Fibroblast of villous mesenchyme (primary cell): ENCODE measurements around the gene DYNC1H1. TPM values are rescaled to one million over a fixed set of nuclear protein-coding genes. Genes with fewer than 3 reads are reported as not detected.
A peak's percentile ranks its signal among the peaks of the same experiment; 100 is the strongest.
"Not testable (repeated sequence)": the region's sequence is repeated elsewhere in the genome, so short reads cannot be mapped to it uniquely, and the experiment has no call there.

Experiments used
- DNase-seq: peaks from one replicate; pipeline ENCODE4 v3.0.0-alpha.2; 2010; ENCODE audit warnings: low read depth
- H3K4me3 ChIP-seq: 2 replicates; pipeline ENCODE4 v1.5.1; 2011; ENCODE audit warnings: low read depth, mild to moderate bottlenecking, low read length
- total RNA-seq: library from RNA; depleted of rRNA; stranded (reverse); fragments of >200 nt; gene quantifications from 2 replicates; pipeline ENCODE4 v1.2.3, GENCODE V29; 2012
- TF ChIP-seq, protein P1 (sequence below): IDR thresholded peaks from 2 replicates; pipeline ENCODE4 v1.5.1; 2012; ENCODE audit warnings: low read depth, mild to moderate bottlenecking, low read length; ENCODE audit not compliant: insufficient read depth

Gene DYNC1H1
- total RNA-seq, 1 donor = 518 TPM

DNA sequence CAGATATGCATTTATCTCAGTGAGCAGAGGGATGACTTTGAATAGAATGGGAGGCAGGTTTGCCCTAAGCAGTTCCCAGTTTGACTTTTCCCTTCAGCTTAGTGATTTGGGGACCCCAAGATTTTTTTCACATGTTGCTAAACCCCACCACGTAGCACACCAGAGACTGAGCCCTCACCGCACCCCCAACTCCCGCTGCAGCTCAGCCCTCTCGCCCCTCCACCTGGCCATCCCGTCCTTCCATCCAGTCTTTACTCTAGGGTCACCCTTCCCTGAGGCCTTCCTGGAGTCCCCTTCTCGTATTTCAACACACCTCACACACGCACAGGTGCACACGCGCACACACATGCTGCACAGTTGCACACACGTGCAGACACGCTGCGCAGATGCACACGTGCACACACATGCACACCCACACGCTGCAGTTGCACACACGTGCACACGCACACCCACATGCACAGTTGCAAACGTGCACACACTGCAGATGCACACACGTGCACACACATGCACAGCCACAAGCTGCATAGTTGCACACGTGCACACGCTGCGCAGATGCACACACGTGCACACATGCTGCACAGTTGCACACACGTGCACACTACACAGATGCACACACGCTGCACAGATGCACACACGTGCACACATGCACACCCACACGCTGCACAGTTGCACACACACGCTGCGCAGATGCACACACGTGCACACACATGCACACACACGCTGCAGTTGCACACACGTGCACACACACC is 92.5 kb downstream of the DYNC1H1 start:
- no peak overlapping the region for H3K4me3 ChIP-seq
- DNase-seq = no peak
- TF ChIP-seq, protein P1, sequence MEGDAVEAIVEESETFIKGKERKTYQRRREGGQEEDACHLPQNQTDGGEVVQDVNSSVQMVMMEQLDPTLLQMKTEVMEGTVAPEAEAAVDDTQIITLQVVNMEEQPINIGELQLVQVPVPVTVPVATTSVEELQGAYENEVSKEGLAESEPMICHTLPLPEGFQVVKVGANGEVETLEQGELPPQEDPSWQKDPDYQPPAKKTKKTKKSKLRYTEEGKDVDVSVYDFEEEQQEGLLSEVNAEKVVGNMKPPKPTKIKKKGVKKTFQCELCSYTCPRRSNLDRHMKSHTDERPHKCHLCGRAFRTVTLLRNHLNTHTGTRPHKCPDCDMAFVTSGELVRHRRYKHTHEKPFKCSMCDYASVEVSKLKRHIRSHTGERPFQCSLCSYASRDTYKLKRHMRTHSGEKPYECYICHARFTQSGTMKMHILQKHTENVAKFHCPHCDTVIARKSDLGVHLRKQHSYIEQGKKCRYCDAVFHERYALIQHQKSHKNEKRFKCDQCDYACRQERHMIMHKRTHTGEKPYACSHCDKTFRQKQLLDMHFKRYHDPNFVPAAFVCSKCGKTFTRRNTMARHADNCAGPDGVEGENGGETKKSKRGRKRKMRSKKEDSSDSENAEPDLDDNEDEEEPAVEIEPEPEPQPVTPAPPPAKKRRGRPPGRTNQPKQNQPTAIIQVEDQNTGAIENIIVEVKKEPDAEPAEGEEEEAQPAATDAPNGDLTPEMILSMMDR = no peak

DNA sequence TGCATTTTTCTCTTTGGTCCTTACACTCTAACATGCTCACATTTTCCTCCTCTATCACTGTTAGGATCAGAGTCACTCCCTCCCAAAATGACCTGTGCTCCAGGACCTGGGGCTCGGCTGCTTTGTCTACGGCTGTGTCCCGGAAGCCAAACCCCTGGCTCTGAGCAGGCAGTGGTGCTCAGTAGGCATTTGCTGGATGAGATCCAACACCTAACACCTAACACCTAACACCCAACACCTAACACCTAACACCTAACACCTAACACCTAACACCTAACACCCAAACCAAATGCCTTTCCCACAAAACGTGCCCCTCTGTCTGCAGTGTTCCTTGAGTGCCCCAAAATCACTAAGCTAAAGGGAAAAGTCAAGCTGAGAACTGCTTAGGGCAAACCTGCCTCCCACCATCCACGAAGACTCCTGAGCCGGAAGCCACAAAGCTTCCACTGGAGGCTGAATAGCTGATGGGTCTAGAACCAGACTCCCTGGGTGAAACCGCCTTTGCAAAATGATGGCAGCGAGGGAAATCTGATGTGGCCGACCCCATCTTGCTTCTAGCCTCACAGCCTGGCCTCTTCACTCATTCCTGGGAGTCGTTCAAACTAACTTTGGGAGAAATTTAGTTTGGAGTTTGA is 93.2 kb downstream of the DYNC1H1 start:
- DNase-seq = no peak
- TF ChIP-seq, protein P1 = no peak
- H3K4me3 ChIP-seq = no peak overlapping the region

DNA sequence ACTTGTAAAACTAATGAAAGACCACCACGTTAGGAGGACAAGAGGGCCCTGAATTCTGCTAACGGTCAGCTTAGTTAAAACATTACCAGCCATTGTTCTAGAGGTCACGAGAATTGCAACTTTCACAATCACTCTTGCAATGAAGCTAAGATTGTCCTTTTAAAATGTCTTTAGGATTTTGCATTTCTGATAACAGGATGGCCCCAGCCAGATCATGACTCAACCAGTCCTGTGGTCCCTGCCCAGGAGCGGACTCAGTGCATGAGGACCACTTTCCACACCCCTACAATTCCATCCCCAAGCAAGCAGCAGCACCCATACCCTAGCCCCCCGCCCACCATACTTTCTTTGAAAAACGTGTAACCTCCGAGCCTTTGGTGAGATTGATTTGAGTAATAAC is 93.8 kb downstream of the DYNC1H1 start:
- TF ChIP-seq, protein P1 = no peak
- no peak overlapping the region for H3K4me3 ChIP-seq
- no peak for DNase-seq

DNA sequence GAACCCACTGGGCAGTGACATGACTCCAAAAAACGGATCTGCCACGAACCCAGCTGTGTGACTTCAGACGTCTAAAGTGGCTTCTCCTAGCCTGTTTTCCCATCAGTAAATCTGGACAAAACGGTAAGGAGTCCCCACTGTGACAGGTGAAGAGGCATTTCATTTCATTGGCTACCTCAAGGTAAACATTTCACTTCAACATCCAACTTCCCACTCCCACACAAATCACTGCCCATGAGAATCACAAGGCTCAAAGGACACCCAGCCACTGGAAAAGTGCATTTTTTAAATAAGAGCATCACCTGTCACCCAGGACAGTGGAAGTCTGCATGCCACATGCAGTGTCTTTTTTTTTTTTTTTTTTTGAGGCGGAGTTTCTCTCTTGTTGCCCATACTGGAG is 94.6 kb downstream of the DYNC1H1 start:
- no peak for DNase-seq
- TF ChIP-seq, protein P1 = no peak
- H3K4me3 ChIP-seq = no peak overlapping the region

DNA sequence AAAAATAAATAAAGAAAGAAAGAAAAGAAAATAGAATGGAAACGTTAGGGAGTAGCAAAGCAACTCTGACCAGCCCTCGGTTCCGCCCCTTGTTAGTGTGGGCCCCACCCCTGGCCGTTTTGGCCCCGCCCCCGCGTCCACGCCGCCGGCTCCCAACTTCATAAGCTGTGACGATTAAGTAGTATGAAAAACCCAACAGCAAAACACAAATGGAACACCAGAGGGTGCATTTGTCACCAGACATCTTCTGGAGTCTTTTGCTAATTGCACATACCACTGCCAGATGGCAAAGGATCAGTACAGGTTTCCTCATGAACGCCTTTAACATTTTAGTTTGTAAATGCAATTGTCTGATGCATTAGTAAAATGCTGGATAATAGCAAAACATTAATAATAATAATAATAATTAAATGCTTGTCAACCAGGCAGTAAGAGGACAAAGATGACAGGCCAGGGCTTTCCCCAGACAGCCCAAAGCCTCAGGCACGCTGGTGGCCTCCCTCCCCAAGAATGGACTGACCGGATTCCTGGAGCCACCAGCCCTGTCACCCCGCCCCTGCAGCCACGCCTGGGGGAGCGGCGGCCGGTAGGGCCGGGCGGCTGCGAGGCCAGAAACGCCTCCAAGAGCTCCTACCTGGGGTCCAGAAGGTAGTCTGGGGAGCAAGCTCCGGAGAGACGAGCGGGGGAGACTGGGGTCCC is 98.9 kb downstream of the DYNC1H1 start:
- TF ChIP-seq, protein P1 = peak; percentile 51
- peak; percentile 91 for DNase-seq

DNA sequence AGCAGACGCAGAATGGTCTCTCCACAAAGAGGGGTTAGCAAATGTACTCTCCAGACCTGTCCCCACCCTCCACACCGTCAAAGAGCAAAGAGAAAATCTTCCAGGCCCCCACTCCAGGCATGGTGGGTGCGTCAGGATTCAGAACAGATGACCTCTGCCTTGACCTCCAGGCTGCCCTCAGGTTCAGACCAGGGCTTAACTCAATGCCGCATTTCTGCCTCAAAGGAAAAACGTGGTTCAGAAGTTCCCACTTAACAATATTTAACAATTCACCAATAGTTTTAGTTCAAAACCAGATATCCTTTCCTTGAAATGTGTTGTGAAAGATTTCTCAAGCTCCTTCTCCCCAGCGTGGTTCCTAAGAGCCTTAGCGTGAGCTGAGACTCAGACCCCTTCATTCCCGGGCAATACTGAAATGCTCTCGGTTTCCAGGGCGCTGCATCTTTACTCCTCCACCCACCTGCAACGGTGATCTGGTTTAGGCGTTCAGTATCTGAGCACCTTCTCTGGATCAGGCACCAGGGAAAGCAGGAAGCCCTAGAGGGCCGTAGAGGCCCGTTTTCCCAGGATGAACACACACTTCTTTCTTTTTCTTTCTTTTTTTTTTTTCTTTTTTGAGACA is 99.5 kb downstream of the DYNC1H1 start:
- no peak for DNase-seq
- TF ChIP-seq, protein P1 = no peak
- H3K4me3 ChIP-seq = no peak overlapping the region

More for the DNA sequence above, 98.9 kb downstream of the DYNC1H1 start:
- no peak overlapping the region for H3K4me3 ChIP-seq

DNA sequence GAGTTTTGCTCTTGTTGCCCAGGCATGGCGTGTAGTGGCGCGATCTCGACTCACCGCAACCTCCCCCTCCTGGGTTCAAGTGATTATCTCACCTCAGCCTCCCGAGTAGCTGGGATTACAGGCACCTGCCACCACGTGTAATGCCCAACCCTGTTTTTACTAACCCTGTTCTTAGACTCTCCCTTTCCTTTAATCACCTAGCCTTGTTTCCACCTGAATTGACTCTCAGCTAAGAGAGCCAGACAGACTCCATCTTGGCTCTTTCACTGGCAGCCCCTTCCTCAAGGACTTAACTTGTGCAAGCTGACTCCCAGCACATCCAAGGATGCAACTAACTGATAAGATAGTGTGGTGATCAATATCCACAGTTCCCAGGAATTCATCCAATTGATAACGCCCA is 100.2 kb downstream of the DYNC1H1 start:
- DNase-seq = not testable (repeated sequence)

More for the DNA sequence above, 100.2 kb downstream of the DYNC1H1 start:
- not testable (repeated sequence) for H3K4me3 ChIP-seq
